ENCODE measurements around the gene STIM2. TPM values are rescaled to one million over a fixed set of nuclear protein-coding genes. Genes with fewer than 3 reads are reported as not detected.

The STIM2 gene
- total RNA-seq, 1 experiment from 2014 or later: 15.5 TPM

DNA sequence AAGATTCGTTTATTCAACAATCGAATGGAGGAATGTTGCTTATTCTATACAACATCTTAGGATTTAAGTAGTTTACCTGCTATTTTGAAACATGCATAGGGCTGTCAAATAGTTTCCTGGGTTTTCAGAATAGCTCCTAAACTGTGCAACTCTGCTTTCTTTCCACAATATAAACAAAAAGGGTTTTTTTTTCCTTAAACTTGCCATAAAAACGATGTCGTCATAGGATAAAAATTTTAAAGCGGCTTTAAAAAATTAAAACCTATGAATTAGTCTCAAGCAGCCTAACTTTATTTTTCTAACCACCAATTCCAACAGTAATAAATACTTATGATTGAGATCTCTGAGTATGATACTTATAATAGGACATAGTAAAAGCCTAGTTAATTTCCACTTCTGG lies 21.6 kb upstream of the STIM2 start:
- Histone ChIP-seq H3K4me2 (ENCODE audit: low read length) (no peak overlapping the region), H3K36me3 (ENCODE audit: low read depth, low read length) (no peaks in the 10 kb centered on the region), H3K9me2 (replicated peaks; ENCODE audit: low read length) (no peaks in the 10 kb centered on the region), H3K27ac (ENCODE audit: low read length) (no peak overlapping the region), H4K20me1 (ENCODE audit: low read length) (no peaks in the 10 kb centered on the region), H3K4me1 (ENCODE audit: insufficient read depth, low read length) (no peaks in the 10 kb centered on the region), H3F3A (ENCODE audit: low read length, unreplicated experiment) (no peaks in the 10 kb centered on the region), H3K79me2 (ENCODE audit: low read length) (no peaks in the 10 kb centered on the region), H3K9ac (ENCODE audit: low read length) (no peak overlapping the region), H3K9me3 (ENCODE audit: low read length) (no peaks in the 10 kb centered on the region), H3K4me3 (ENCODE audit: low read length) (no peak overlapping the region), H3K27me3 (ENCODE audit: low read length) (no peaks in the 10 kb centered on the region), H2AFZ (ENCODE audit: low read length) (no peak overlapping the region)
- POLR2A ChIA-PET (ENCODE audit: unreplicated experiment): no interaction called here
- BruUV-seq (replicated peaks): no TSS peak
- TF ChIP-seq EZH2phosphoT487 (IDR thresholded peaks at IDR 0.05; ENCODE audit: borderline replicate concordance, low read length) (no peak), EZH2 (IDR thresholded peaks at IDR 0.05; ENCODE audit: low read length, unreplicated experiment) (no peak)
- TF ChIP-seq, protein P1, sequence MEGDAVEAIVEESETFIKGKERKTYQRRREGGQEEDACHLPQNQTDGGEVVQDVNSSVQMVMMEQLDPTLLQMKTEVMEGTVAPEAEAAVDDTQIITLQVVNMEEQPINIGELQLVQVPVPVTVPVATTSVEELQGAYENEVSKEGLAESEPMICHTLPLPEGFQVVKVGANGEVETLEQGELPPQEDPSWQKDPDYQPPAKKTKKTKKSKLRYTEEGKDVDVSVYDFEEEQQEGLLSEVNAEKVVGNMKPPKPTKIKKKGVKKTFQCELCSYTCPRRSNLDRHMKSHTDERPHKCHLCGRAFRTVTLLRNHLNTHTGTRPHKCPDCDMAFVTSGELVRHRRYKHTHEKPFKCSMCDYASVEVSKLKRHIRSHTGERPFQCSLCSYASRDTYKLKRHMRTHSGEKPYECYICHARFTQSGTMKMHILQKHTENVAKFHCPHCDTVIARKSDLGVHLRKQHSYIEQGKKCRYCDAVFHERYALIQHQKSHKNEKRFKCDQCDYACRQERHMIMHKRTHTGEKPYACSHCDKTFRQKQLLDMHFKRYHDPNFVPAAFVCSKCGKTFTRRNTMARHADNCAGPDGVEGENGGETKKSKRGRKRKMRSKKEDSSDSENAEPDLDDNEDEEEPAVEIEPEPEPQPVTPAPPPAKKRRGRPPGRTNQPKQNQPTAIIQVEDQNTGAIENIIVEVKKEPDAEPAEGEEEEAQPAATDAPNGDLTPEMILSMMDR (conservative IDR thresholded peaks at IDR 0.05; ENCODE audit: low read depth, low read length): no peak
- CTCF ChIA-PET: no interaction called here
- intact Hi-C loops (cut with micrococcal nuclease): no loop called here
- DNase-seq (no peak), ATAC-seq (no peak)

DNA sequence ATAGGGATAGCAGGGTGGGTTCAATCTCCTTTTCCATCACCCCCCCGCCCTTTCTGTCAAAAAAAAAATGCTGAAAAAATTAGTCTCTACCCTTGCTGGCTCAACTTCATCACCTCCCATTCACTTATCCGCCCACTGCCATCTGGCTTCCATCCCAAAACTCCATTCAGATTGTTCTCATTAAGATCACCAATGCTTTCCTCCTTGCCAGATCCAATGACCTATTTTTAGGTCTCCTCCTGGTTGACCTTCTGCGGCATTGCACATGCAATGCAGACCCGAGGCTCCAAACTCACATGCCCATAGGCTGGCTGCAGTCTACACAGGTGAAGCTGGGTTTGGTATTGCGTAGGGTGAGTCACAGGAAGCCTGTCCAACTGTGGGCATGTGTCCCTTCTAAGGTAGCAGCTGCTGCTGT lies 21.1 kb upstream of the STIM2 start:
- Histone ChIP-seq H3K4me2 (ENCODE audit: low read length) (no peak overlapping the region), H3K27me3 (ENCODE audit: low read length) (no peaks in the 10 kb centered on the region), H3K27ac (ENCODE audit: low read length) (no peak overlapping the region), H3K4me1 (ENCODE audit: insufficient read depth, low read length) (no peaks in the 10 kb centered on the region), H3K4me3 (ENCODE audit: low read length) (no peak overlapping the region), H3F3A (ENCODE audit: low read length, unreplicated experiment) (no peaks in the 10 kb centered on the region), H2AFZ (ENCODE audit: low read length) (no peak overlapping the region), H4K20me1 (ENCODE audit: low read length) (no peaks in the 10 kb centered on the region), H3K36me3 (ENCODE audit: low read depth, low read length) (no peaks in the 10 kb centered on the region), H3K79me2 (ENCODE audit: low read length) (no peaks in the 10 kb centered on the region), H3K9me2 (replicated peaks; ENCODE audit: low read length) (no peaks in the 10 kb centered on the region), H3K9me3 (ENCODE audit: low read length) (no peaks in the 10 kb centered on the region), H3K9ac (ENCODE audit: low read length) (no peak overlapping the region)
- ChIA-PET CTCF (no interaction called here), POLR2A (ENCODE audit: unreplicated experiment) (no interaction called here)
- TF ChIP-seq EZH2phosphoT487 (IDR thresholded peaks at IDR 0.05; ENCODE audit: borderline replicate concordance, low read length): no peak
- TF ChIP-seq, protein P1 (conservative IDR thresholded peaks at IDR 0.05; ENCODE audit: low read depth, low read length): no peak
- TF ChIP-seq EZH2 (IDR thresholded peaks at IDR 0.05; ENCODE audit: low read length, unreplicated experiment): no peak
- DNase-seq: peak; percentile 34
- intact Hi-C loops (cut with micrococcal nuclease): no loop called here
- ATAC-seq: no peak
- BruUV-seq (replicated peaks): no TSS peak

DNA sequence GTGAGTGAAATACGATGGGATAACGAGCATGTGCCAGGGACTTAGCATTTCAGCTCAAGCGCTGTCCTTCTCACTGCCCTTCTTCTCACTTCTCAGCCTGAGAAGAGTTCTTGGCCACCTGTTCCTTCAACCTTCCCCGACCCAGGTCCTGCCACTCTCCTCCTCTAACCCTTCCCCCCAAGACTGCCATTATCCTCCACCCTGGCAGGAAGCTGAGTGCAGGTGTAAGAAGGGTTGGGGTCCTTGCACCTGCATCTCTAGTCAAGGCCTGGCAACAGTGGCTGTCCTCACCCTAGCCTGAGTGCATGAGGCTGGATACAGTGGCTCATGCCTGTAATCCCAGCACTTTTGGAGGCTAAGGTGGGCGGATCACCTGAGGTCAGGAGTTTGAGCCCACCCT lies 19.9 kb upstream of the STIM2 start:
- Histone ChIP-seq H3K9me3 (ENCODE audit: low read length) (no peaks in the 10 kb centered on the region), H3F3A (ENCODE audit: low read length, unreplicated experiment) (no peaks in the 10 kb centered on the region), H3K27ac (ENCODE audit: low read length) (no peak overlapping the region), H3K4me1 (ENCODE audit: insufficient read depth, low read length) (no peaks in the 10 kb centered on the region), H3K36me3 (ENCODE audit: low read depth, low read length) (no peaks in the 10 kb centered on the region), H3K4me3 (ENCODE audit: low read length) (no peak overlapping the region), H2AFZ (ENCODE audit: low read length) (no peak overlapping the region), H3K79me2 (ENCODE audit: low read length) (no peaks in the 10 kb centered on the region), H3K9me2 (replicated peaks; ENCODE audit: low read length) (no peaks in the 10 kb centered on the region), H3K9ac (ENCODE audit: low read length) (no peak overlapping the region), H4K20me1 (ENCODE audit: low read length) (no peaks in the 10 kb centered on the region), H3K4me2 (ENCODE audit: low read length) (no peak overlapping the region), H3K27me3 (ENCODE audit: low read length) (no peaks in the 10 kb centered on the region)
- CTCF ChIA-PET: no interaction called here
- DNase-seq (no peak), ATAC-seq (no peak)
- intact Hi-C loops (cut with micrococcal nuclease): no loop called here
- POLR2A ChIA-PET (ENCODE audit: unreplicated experiment): no interaction called here
- TF ChIP-seq, protein P1 (conservative IDR thresholded peaks at IDR 0.05; ENCODE audit: low read depth, low read length): no peak
- TF ChIP-seq EZH2 (IDR thresholded peaks at IDR 0.05; ENCODE audit: low read length, unreplicated experiment): no peak
- TF ChIP-seq EZH2phosphoT487 (IDR thresholded peaks at IDR 0.05; ENCODE audit: borderline replicate concordance, low read length): no peak
- no TSS peak for BruUV-seq (replicated peaks)

Data from PC-3 (cell line).